Hypothalamus (tissue), 51 donors: ENCODE results near the gene TRIM29.

Source experiments
- DNase-seq, 51 donors: peaks; one replicate each; lab custom pipeline; 2025; lab: John Stamatoyannopoulos, UW

The TRIM29 gene

DNA sequence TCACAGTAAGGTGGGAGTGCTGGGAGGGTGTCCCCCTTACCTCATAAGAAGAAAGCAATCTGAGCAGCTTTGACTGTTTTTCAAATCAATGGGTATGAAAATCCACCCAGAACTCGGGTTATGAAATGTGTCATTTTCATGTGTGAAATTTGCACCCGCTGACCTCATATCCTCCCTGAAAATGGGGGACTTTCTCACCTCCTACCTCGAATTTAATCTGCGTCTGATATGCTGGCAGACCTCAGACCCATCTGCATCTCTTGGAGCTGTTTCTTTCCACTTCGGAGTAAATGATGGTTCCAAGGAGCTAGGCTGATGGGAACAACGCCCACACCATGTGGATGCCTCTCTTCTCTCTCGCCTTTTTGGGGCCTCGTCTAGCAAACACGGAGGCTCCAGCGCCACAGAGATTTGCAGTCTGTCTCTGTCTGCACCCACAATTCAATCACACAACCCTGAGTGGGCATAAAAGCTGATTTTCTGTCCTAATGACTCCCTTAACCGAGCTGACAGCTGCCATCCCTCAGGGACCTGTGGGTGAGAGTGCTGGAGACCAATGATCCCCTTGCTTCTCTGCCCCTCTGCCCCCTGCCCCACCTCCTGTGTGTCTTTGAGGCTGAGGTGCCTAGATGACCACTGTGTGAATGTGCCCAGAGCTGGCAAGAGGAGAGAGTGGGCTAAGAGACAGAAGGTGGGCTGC lies 71.0 kb downstream of the TRIM29 start:
- no peak for DNase-seq

- no peak for DNase-seq
These were observed 72.0 kb downstream of the TRIM29 start for GRCh38 chr11:120065876-120066275.

- DNase-seq = no peak
These were observed 72.7 kb downstream of the TRIM29 start for GRCh38 chr11:120065176-120065575.

GRCh38 chr11:120064341-120064740 lies 73.6 kb downstream of the TRIM29 start:
- DNase-seq = no peak

DNA sequence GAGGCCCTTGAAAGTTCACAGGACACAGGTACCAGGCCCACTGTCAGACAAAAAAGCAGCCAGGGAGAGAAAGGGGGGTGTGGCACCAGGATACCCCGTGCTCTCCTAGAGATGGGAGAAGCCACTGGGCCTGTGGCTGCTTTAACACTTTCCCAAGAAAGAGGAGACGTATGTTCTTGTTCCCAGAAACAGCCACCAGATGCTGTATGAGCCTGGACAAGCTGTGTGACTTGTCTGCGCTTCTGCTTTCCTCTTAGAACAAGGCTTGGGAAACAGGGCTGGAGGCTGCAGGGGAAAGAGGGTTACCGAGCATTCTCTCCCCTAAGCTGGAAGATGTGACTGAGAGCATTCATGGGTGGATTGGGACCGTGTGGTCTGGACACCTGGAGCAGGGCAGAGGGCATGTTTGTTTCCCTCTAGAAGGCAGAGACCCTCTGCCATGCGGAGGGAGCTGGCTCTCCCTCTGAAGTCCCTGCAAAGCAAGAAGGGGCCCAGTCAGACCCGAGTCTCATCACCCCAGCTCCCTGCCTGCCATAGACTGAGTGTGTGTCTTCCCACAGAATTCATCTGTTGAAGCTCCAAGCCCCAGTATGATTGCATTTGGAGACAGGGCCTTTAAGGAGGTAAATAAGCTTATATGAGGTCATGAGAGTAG lies 74.1 kb downstream of the TRIM29 start:
- no peak for DNase-seq

- DNase-seq = no peak
These were observed 75.4 kb downstream of the TRIM29 start for GRCh38 chr11:120062561-120062930.

DNA sequence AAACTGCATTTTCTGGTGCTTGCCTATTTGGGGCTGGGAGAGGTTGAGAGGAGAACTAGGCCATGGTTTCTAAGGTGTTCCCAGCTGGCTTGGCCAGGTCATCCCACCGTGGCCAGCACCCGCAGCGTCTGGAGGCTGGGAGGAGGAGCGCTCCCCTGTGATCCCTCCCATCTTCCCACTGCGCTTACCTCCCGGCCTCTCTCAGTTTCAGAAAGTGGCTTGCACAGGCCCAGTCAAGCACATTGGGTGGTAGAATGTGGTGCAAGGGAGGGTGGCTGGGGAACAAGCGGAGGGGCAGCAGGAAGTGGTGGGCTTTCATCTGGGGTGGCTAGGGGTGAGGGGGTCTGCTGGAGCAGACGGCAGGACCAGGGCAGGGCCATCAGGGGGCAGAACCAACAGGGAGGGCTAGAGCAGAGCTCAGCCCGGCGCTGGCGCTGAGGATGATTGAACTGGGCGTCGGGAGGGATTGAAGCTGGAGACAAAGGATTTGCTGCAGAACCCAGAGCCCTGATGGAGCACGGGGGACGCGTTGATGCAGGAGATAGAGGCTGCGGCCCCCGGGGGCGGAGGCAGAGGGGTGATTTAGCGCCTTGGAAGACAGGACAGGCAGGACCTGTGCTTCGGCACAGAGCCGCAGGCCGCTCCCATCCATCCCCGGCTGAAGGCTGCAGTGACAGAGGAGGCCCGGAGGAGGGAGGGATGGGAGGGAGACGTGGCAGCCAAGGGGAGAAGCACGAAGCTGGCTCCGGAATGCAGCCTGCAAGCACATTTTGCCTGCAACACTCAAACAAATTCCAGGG lies 76.0 kb downstream of the TRIM29 start:
- peak in 25 of 51 donors; percentile 10 to 68 (median 27) for DNase-seq
